ENCODE data around the gene NCOA1. TPM values are rescaled to one million over a fixed set of nuclear protein-coding genes. Genes with fewer than 3 reads are reported as not detected.

NCOA1 gene
- total and polyA plus RNA-seq, 7 experiments from 2014 or later = 13.2 to 72.8 (median 43.0) TPM

DNA sequence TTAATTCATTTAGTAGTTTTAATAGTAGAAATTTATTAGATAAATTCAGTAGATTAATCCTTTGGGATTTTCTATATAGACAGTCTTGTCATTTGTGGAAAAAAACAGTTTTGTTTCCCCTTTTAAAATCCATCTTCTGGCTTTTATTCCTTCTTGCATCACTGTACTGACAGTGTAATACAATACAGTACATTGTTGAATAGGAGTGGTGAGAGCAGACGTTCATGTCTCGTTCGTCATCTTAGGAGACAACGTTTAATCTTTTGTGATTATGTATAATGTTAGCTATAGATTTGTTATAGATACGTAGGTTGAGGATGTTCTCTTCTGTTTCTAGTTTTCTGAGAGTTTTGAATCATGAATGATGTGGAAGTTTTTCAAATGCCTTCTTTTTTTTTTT, 61.8 kb downstream of the NCOA1 start:
- peaks cover 8 to 49% (median 15%) of the 10 kb centered on the region in 11 donors for H3K9me3 Mint-ChIP-seq
- peaks cover 4 to 58% (median 37%) of the 10 kb centered on the region in 7 donors for H3K4me1 Mint-ChIP-seq
- no peak overlapping the region for H3K27ac ChIP-seq (ENCODE audit: low read depth, low read length)
- CTCF ChIA-PET = no interaction called here
- ATAC-seq (no peak), DNase-seq (no peak)
- H3K4me3 Mint-ChIP-seq = no peak overlapping the region
- no peaks in the 10 kb centered on the region for H3K36me3 ChIP-seq (ENCODE audit: control insufficient read depth in 2 of 3, insufficient read depth in 3 of 3, low read length in 3 of 3)
- POLR2A ChIA-PET = interaction anchor here (0.7 kb wide), 1 partner anchor 165 kb away, joined by 3 read pairs; no protein-coding TSS in a partner anchor
- H3K9me3 ChIP-seq (ENCODE audit: control insufficient read depth in 2 of 3, low read length in 3 of 3) = peaks cover 0 to 5% (median 5%) of the 10 kb centered on the region in 3 experiments
- no peak overlapping the region for H3K4me3 ChIP-seq (ENCODE audit: low read length)
- peaks cover 22 to 68% (median 61%) of the 10 kb centered on the region in 5 donors for H3K36me3 Mint-ChIP-seq
- no peak overlapping the region for H3K27ac Mint-ChIP-seq
- H3K27me3 Mint-ChIP-seq = no peaks in the 10 kb centered on the region
- no peaks in the 10 kb centered on the region for H3K27me3 ChIP-seq (ENCODE audit: control insufficient read depth in 2 of 2, insufficient read depth in 2 of 2, low read length in 2 of 2)
- intact Hi-C loops (cut with micrococcal nuclease) = no loop called here
- no peaks in the 10 kb centered on the region for H3K4me1 ChIP-seq (ENCODE audit: control insufficient read depth in 2 of 2, insufficient read depth in 2 of 2, low read length in 2 of 2)

- H3K36me3 Mint-ChIP-seq = peaks cover 23 to 77% (median 63%) of the 10 kb centered on the region in 5 donors
- ATAC-seq (no peak), DNase-seq (no peak)
- H3K27me3 Mint-ChIP-seq = no peaks in the 10 kb centered on the region
- no peak overlapping the region for H3K27ac Mint-ChIP-seq
- no peaks in the 10 kb centered on the region for H3K36me3 ChIP-seq (ENCODE audit: control insufficient read depth in 2 of 3, insufficient read depth in 3 of 3, low read length in 3 of 3)
- H3K27me3 ChIP-seq (ENCODE audit: control insufficient read depth in 2 of 2, insufficient read depth in 2 of 2, low read length in 2 of 2) = no peaks in the 10 kb centered on the region
- H3K9me3 Mint-ChIP-seq = peaks cover 0 to 19% (median 12%) of the 10 kb centered on the region in 11 donors
- peaks cover 0 to 74% (median 59%) of the 10 kb centered on the region in 7 donors for H3K4me1 Mint-ChIP-seq
- ChIA-PET CTCF (no interaction called here), POLR2A (no interaction called here)
- H3K9me3 ChIP-seq (ENCODE audit: control insufficient read depth in 2 of 3, low read length in 3 of 3) = peaks cover 0 to 5% (median 0%) of the 10 kb centered on the region in 3 experiments
- H3K27ac ChIP-seq (ENCODE audit: low read depth, low read length) = no peak overlapping the region
- H3K4me3 ChIP-seq (ENCODE audit: low read length) = no peak overlapping the region
- peak overlapping the region in 2 of 10 donors; percentile 18 to 29 for H3K4me3 Mint-ChIP-seq
- H3K4me1 ChIP-seq (ENCODE audit: control insufficient read depth in 2 of 2, insufficient read depth in 2 of 2, low read length in 2 of 2) = no peaks in the 10 kb centered on the region
- intact Hi-C loops (cut with micrococcal nuclease) = no loop called here
Measured at GRCh38 chr2:24558781-24559472, 67.9 kb downstream of the NCOA1 start.

DNA sequence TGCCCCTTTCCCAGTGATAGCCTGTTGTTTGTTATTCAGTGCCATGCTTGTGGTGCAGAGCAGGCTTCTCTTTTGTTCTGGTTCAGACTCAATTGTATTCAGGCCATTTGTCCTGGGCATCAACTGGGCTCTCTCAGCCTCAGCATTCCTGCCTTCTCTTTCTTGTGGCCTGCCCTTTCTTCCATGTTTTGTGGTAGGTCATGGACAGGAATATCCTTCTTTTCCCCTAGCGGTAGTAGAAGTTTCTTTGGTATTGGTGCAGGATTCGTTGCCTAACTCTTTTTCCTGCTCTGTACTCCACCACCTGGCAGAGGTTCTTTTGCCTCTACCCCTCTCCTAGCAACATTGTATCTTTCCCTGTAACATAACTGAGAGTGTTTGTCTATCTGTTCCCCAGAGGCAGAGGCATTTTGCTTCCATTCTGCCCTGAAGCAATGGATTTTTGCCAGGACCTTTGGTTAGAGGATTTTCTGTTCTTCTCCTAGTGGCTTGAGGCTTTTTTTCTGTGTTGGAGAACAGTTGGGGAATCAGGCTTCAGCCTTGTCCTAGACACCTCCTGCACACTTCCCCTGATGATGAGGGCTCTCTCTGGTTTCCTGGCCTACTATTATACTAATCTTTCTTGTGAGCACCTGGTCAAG, 68.5 kb downstream of the NCOA1 start:
- Histone ChIP-seq H3K4me3 (ENCODE audit: low read length) (no peak overlapping the region), H3K27me3 (ENCODE audit: control insufficient read depth in 2 of 2, insufficient read depth in 2 of 2, low read length in 2 of 2) (no peaks in the 10 kb centered on the region), H3K36me3 (ENCODE audit: control insufficient read depth in 2 of 3, insufficient read depth in 3 of 3, low read length in 3 of 3) (peaks cover 0 to 5% (median 0%) of the 10 kb centered on the region in 3 experiments), H3K27ac (ENCODE audit: low read depth, low read length) (no peak overlapping the region), H3K9me3 (ENCODE audit: control insufficient read depth in 2 of 3, low read length in 3 of 3) (peaks cover 0 to 5% (median 0%) of the 10 kb centered on the region in 3 experiments), H3K4me1 (ENCODE audit: control insufficient read depth in 2 of 2, insufficient read depth in 2 of 2, low read length in 2 of 2) (no peaks in the 10 kb centered on the region)
- Mint-ChIP-seq H3K4me1 (peaks cover 0 to 74% (median 55%) of the 10 kb centered on the region in 7 donors), H3K27ac (no peak overlapping the region), H3K36me3 (peaks cover 26 to 77% (median 63%) of the 10 kb centered on the region in 5 donors), H3K4me3 (peak overlapping the region in 2 of 10 donors; percentile 18 to 29), H3K27me3 (no peaks in the 10 kb centered on the region), H3K9me3 (peaks cover 0 to 14% (median 12%) of the 10 kb centered on the region in 11 donors)
- POLR2A ChIA-PET = no interaction called here
- DNase-seq (no peak), ATAC-seq (no peak)
- intact Hi-C loops (cut with micrococcal nuclease) = no loop called here
- CTCF ChIA-PET = no interaction called here

- no peak overlapping the region for H3K4me3 ChIP-seq (ENCODE audit: low read length)
- no peaks in the 10 kb centered on the region for H3K27me3 Mint-ChIP-seq
- H3K4me1 Mint-ChIP-seq = peaks cover 11 to 69% (median 56%) of the 10 kb centered on the region in 7 donors
- DNase-seq (no peak), ATAC-seq (no peak)
- H3K36me3 ChIP-seq (ENCODE audit: control insufficient read depth in 2 of 3, insufficient read depth in 3 of 3, low read length in 3 of 3) = peaks cover 0 to 18% (median 0%) of the 10 kb centered on the region in 3 experiments
- ChIA-PET CTCF (no interaction called here), POLR2A (no interaction called here)
- peaks cover 19 to 61% (median 45%) of the 10 kb centered on the region in 5 donors for H3K36me3 Mint-ChIP-seq
- H3K27ac ChIP-seq (ENCODE audit: low read depth, low read length) = no peak overlapping the region
- peaks cover 0 to 6% (median 0%) of the 10 kb centered on the region in 11 donors for H3K9me3 Mint-ChIP-seq
- H3K27ac Mint-ChIP-seq = no peak overlapping the region
- peaks cover 0 to 4% (median 0%) of the 10 kb centered on the region in 3 experiments for H3K9me3 ChIP-seq (ENCODE audit: control insufficient read depth in 2 of 3, low read length in 3 of 3)
- no peak overlapping the region for H3K4me3 Mint-ChIP-seq
- H3K4me1 ChIP-seq (ENCODE audit: control insufficient read depth in 2 of 2, insufficient read depth in 2 of 2, low read length in 2 of 2) = peaks cover 0 to 6% of the 10 kb centered on the region in 2 donors
- intact Hi-C loops (cut with micrococcal nuclease) = no loop called here
- no peaks in the 10 kb centered on the region for H3K27me3 ChIP-seq (ENCODE audit: control insufficient read depth in 2 of 2, insufficient read depth in 2 of 2, low read length in 2 of 2)
Measured at GRCh38 chr2:24565537-24565936, 74.5 kb downstream of the NCOA1 start.

DNA sequence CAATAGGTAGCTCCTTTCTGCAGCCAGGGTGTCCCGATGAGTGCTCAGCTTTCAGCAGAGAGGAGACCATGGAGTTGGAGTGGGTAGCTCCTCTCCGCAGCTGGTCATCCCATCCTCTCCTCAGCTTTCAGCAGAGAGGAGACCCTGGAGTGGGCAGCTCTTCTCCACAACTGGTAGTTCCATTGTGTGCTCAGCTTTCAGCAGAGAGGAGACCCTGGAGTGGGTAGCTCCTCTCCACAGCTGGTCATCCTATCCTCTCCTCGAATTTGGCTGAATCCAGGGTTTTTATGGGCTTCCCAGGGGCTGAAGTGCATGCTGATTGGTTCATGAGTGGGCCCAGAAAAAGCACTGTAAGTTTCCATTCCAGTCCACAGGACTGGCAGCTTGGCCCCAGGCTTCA, 75.2 kb downstream of the NCOA1 start:
- peaks cover 0 to 6% of the 10 kb centered on the region in 2 donors for H3K4me1 ChIP-seq (ENCODE audit: control insufficient read depth in 2 of 2, insufficient read depth in 2 of 2, low read length in 2 of 2)
- POLR2A ChIA-PET = no interaction called here
- H3K27ac Mint-ChIP-seq = no peak overlapping the region
- H3K4me1 Mint-ChIP-seq = peaks cover 11 to 69% (median 55%) of the 10 kb centered on the region in 7 donors
- H3K9me3 ChIP-seq (ENCODE audit: control insufficient read depth in 2 of 3, low read length in 3 of 3) = peaks cover 0 to 4% (median 0%) of the 10 kb centered on the region in 3 experiments
- intact Hi-C loops (cut with micrococcal nuclease) = no loop called here
- H3K9me3 Mint-ChIP-seq = peaks cover 0 to 6% (median 0%) of the 10 kb centered on the region in 11 donors
- no peak overlapping the region for H3K4me3 ChIP-seq (ENCODE audit: low read length)
- H3K4me3 Mint-ChIP-seq = no peak overlapping the region
- CTCF ChIA-PET = interaction anchor here (0.5 kb wide), 1 partner anchor 84 kb away, joined by 3 read pairs; no protein-coding TSS in a partner anchor
- no peaks in the 10 kb centered on the region for H3K27me3 ChIP-seq (ENCODE audit: control insufficient read depth in 2 of 2, insufficient read depth in 2 of 2, low read length in 2 of 2)
- peaks cover 19 to 60% (median 45%) of the 10 kb centered on the region in 5 donors for H3K36me3 Mint-ChIP-seq
- H3K27ac ChIP-seq (ENCODE audit: low read depth, low read length) = no peak overlapping the region
- peaks cover 0 to 18% (median 0%) of the 10 kb centered on the region in 3 experiments for H3K36me3 ChIP-seq (ENCODE audit: control insufficient read depth in 2 of 3, insufficient read depth in 3 of 3, low read length in 3 of 3)
- no peak for ATAC-seq
- no peaks in the 10 kb centered on the region for H3K27me3 Mint-ChIP-seq
- no peak for DNase-seq

- no peak overlapping the region for H3K27ac ChIP-seq (ENCODE audit: low read depth, low read length)
- Mint-ChIP-seq H3K4me3 (no peak overlapping the region), H3K4me1 (peaks cover 11 to 69% (median 51%) of the 10 kb centered on the region in 7 donors), H3K9me3 (peaks cover 0 to 6% (median 0%) of the 10 kb centered on the region in 11 donors), H3K36me3 (peaks cover 19 to 59% (median 45%) of the 10 kb centered on the region in 5 donors), H3K27ac (no peak overlapping the region), H3K27me3 (no peaks in the 10 kb centered on the region)
- H3K9me3 ChIP-seq (ENCODE audit: control insufficient read depth in 2 of 3, low read length in 3 of 3) = peaks cover 0 to 4% (median 0%) of the 10 kb centered on the region in 3 experiments
- ChIA-PET POLR2A (no interaction called here), CTCF (interaction anchor here (0.5 kb wide), 1 partner anchor 83 kb away, joined by 3 read pairs; no protein-coding TSS in a partner anchor)
- H3K4me1 ChIP-seq (ENCODE audit: control insufficient read depth in 2 of 2, insufficient read depth in 2 of 2, low read length in 2 of 2) = peaks cover 0 to 6% of the 10 kb centered on the region in 2 donors
- intact Hi-C loops (cut with micrococcal nuclease) = no loop called here
- H3K4me3 ChIP-seq (ENCODE audit: low read length) = no peak overlapping the region
- peaks cover 0 to 18% (median 0%) of the 10 kb centered on the region in 3 experiments for H3K36me3 ChIP-seq (ENCODE audit: control insufficient read depth in 2 of 3, insufficient read depth in 3 of 3, low read length in 3 of 3)
- ATAC-seq (no peak), DNase-seq (no peak)
- no peaks in the 10 kb centered on the region for H3K27me3 ChIP-seq (ENCODE audit: control insufficient read depth in 2 of 2, insufficient read depth in 2 of 2, low read length in 2 of 2)
Measured at GRCh38 chr2:24566630-24567029, 75.6 kb downstream of the NCOA1 start.

Measured in naive thymus-derived CD4-positive, alpha-beta T cell (primary cell).